GM12875 (cell line): ENCODE data around the gene COX14.

Source experiments
- H3K4me3 ChIP-seq: one replicate; pipeline ENCODE4 v1.5.1; 2011; ENCODE audit warnings: low read depth, low read length, control low read depth
- TF ChIP-seq, protein P1 (sequence below): IDR thresholded peaks from 2 replicates; pipeline ENCODE4 v1.5.1; 2011; ENCODE audit warnings: low read depth, mild to moderate bottlenecking, control low read depth, inconsistent platforms, low read length, moderate library complexity, borderline replicate concordance; ENCODE audit not compliant: insufficient read depth

The COX14 gene

DNA sequence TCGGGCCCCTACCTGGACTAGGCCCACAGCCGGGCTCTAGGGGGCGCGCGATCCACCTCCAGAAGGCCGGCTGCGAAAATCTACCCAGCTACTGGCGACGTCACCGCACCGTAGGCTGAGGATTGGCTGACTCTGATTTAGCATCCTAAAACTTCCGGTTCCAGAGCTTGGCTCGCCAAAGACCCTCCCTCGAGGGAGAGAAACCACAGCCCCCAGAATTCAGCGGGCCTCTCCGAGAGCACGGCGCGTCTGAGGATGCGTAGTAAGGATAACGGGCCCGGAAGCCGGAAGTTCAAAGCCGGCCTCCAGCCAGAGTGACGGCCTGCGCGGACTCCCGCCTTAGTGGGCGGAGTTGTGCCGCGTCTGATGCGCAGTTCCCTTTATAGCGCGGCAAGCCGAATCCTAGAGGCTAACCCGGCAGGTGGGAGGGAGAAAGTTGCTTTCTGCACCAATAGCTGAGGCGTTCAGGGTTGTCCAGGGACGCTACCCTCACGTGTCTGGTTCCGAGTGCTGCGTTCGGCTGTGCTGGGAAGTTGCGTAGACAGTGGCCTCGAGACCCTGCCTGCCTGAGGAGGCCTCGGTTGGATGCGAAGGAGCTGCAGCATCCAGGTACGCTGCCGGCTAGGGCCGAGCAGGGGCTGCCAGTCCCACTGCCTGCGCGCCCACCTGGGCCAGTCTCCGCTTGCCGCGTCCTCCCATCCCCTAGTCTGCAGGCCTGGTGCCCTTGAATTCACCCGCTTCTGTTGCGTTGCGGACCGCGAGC, at the start of gene COX14:
Gene COX14, plus strand, starts transcription at position 544 of the 763 bp plus-strand sequence. CDS start 7,808 bp downstream, outside the sequence.
- peak within 1 kb of the TSS; percentile 96 for H3K4me3 ChIP-seq
- TF ChIP-seq, protein P1, sequence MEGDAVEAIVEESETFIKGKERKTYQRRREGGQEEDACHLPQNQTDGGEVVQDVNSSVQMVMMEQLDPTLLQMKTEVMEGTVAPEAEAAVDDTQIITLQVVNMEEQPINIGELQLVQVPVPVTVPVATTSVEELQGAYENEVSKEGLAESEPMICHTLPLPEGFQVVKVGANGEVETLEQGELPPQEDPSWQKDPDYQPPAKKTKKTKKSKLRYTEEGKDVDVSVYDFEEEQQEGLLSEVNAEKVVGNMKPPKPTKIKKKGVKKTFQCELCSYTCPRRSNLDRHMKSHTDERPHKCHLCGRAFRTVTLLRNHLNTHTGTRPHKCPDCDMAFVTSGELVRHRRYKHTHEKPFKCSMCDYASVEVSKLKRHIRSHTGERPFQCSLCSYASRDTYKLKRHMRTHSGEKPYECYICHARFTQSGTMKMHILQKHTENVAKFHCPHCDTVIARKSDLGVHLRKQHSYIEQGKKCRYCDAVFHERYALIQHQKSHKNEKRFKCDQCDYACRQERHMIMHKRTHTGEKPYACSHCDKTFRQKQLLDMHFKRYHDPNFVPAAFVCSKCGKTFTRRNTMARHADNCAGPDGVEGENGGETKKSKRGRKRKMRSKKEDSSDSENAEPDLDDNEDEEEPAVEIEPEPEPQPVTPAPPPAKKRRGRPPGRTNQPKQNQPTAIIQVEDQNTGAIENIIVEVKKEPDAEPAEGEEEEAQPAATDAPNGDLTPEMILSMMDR = peak; percentile 96

DNA sequence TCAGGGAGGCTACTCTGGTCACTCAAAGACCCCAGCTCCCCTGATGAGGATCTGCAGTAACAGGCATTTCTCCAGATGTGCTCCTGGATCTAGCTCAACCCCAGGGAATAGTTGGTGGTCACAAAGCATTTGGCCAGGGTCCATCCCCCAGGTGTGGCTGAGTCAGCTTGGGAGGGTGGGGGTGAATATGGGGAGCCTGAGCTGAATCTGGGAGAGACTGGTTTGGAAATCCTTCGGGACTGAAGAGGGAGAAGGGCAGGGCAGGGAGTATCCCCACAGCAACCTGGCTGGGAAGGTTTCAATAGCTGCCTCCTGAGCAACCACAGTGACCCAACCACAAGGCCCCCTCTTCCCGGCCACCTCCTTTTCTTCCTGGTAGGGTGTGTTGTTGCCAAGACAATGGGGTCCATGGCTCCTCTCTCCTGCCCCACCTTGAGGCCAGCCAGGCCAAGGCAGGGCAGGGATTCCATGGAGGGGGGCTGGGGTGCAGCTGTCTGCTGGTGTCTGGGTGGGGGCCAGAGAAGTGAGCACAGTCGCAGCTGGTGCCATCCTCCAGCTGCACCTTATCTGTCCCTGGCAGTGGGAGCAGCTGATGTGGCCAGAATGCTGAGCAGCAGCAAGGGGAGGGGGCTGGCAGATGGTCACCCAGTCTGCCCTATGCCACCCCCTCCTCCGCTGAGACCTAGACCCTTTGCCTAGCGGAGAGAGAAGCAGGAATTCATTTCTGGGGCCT, 49.1 kb upstream of the COX14 start:
- TF ChIP-seq, protein P1 = no peak
- H3K4me3 ChIP-seq = no peak overlapping the region

- H3K4me3 ChIP-seq = no peak overlapping the region
- TF ChIP-seq, protein P1 = no peak
Observed at GRCh38 chr12:50065726-50066310, 46.2 kb upstream of the COX14 start.

DNA sequence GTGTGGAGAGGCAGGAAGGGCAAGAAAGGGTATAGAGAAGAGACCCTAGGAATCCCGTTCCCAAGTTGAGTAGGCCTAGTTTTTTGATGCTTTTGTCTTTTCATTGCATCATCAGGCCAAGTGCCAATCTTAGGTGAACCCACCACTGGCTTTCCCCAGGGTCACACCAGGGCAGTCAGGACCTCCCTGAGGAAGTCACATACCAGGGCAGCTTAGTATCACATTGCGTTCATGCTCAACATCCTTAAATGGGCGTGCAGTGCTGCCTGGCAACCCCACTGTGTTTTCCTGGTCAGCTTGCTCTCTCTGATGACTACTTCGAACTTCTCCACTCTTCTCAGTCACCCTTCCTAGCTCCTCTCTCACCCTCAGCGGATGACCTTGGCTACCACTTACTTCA, 45.6 kb upstream of the COX14 start:
- no peak overlapping the region for H3K4me3 ChIP-seq

GRCh38 chr12:50069069-50069468, 43.0 kb upstream of the COX14 start:
- TF ChIP-seq, protein P1 = no peak
- H3K4me3 ChIP-seq = no peak overlapping the region

More for the DNA sequence above, 45.6 kb upstream of the COX14 start:
- TF ChIP-seq, protein P1 = no peak

DNA sequence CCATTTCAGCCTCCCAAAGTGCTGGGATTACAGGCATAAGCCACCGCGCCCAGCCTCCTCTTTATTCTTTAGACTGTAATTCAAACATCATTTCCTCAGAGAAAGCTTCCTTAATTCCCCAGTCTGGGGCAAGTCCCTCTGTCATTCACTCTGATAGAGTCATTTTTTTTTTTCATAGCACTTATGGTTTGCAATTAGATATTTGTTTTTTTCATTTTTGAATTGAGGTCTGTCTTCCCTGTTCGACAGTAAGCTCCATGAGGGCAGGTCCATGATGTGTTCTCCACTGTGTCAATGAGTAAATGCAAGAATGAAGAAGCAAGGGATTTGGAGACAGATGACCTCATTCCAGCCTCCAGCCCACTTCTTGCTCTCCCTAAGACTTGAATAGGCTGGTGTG, 42.5 kb upstream of the COX14 start:
- TF ChIP-seq, protein P1 = no peak
- no peak overlapping the region for H3K4me3 ChIP-seq
